Measurements from ENCODE around the gene THSD8. TPM values are rescaled to one million over a fixed set of nuclear protein-coding genes. Genes with fewer than 3 reads are reported as not detected.

Gene THSD8
- total RNA-seq, 4 donors from 2014 or later, result 1.3 TPM; not detected in 3

DNA sequence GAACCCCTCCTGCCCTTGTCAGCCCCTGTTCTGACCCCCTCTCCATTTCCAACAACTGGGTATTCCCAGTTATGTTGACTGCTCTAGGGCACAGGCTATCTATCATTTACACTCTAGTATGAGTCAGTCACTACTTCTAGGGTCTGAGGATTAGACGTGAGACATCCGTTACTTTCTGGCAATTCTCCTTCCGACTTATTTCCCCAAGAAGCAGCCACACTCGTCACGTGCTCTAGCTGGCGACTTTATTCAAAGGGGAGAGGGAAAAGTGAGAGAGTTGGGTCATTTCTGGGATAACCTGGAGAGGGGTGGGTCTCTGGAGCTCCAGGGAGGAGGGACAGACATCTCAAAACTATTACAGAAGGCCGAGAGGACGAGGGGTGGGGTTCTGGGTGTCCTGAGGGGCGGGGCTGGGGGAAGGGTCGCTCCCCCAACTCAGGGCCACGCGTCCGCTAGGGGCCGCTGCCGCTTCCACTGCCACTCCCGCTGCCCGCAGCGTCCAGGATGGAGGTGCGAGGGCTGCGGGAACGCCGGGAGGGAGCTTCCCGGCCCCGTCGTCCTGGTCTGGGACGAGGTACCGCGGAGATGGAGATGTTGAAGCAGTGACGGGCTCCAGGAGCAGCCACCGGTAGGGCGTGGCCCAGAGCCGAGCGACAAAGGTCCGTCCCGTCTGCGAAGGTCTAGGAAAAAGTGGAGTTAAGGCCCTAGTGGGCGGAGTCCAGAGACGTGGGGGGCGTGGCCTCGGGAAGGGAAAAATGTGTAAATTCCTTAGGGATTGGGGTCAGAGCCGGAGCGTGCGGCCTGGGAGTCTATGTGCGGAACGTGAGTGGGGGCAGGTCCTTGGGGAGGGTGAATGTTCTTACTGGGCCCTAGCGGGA is 23.6 kb downstream of the THSD8 start:
- TF ChIP-seq CTCF (IDR thresholded peaks at IDR 0.05; ENCODE audit: low read depth), result no peak

DNA sequence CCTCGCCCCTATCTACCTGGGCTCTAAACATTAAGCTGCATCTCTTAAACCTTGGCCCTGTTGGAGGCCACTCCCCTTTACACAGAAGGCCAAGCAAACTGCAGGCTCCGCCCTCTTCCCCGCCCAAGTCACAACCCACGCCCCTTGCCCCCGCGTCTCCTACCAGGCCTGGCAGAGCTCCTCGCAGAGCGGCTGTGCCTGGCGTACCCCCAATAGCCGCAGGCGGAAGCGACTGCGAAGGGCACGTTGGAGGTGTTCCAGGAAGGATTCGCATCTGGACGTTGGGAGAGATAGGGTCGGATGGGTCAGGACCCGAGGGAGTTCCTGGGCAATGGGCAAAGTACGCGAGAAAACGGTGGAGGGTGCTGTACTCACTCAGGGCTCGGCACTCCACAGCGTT is 26.6 kb downstream of the THSD8 start:
- TF ChIP-seq CTCF (IDR thresholded peaks at IDR 0.05; ENCODE audit: low read depth), result no peak

DNA sequence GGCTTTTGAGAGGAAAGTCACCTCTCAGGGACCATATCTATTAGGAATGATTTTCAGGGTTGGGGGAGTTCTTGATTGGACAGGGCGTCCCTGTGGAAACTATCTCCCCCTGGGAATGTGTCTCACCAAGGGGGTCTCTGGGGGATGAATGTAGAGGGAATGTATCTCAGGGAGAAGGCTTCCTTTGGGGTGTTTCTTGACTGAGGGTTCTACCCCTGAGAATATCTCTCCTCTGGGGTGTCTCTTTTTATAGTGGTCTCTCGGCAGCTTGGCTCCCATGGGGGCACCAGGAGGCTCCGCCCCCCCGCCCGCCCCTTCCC is 31.5 kb downstream of the THSD8 start:
- no peak for TF ChIP-seq CTCF (IDR thresholded peaks at IDR 0.05; ENCODE audit: low read depth)

GRCh38 chr19:12833738-12834565 is 32.1 kb downstream of the THSD8 start:
- TF ChIP-seq CTCF (IDR thresholded peaks at IDR 0.05; ENCODE audit: low read depth), result no peak

DNA sequence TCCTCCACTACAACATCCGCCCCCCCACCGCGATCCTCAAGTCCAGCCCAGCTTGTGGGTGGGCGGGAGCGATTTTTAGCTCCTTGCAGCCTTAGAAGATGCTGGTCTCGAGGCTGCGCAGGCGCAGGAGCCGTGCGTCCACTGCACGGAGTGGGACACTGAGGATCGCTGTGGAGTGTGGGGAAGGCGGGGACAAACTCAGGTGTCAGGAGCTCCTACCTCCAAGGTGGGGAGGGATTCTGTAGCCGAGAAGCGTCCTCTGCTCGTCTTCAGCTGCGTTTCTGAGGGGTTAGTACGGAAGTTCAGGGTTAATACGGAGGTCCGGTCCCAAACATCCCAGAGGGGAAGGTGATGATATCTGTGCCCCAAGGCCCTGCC is 32.7 kb downstream of the THSD8 start, which contains the start of gene RTBDN:
Gene RTBDN (minus strand): TSS at position 14 of the 378 bp plus-strand sequence. CDS start 4,600 bp downstream, outside the sequence.
- TF ChIP-seq CTCF (IDR thresholded peaks at IDR 0.05; ENCODE audit: low read depth), result no peak

DNA sequence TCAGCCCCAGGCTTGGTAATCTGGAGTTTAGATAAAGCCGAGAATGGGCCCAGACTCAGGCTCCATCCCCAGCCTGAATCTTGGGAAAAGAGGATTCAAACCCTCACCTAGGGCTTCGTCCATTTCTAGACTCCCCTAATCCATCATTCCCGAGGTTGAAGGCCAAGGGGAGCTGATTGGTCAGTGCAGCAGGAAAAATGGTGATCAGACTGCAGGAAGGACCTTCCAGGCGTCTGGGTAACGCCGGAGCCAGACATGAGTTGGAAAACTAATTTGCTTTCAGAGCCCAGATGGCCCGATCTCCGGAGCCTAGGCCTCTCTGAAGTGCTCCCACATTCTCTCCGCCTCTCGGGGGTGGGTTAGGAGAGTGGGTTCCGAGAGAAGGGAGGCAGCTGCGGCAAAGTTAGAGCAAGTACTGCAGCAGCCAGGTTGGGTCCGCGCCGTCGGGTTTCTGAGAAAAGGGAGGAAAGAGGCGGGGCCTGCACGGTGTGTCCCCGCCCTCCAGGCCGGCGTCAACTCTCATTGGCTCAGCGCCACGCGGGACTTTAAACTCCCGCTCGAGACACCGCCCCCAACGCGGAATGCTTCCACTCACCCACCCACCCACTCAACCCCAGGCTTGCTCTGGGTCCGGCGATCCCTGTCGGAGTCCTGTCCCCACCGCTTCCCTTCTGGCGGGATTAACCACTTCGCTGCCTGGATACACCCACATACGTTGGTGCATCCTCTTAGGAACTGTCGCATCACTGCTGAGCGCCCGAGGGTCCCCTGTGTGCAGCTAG is 33.3 kb downstream of the THSD8 start:
- TF ChIP-seq CTCF (IDR thresholded peaks at IDR 0.05; ENCODE audit: low read depth), result no peak

DNA sequence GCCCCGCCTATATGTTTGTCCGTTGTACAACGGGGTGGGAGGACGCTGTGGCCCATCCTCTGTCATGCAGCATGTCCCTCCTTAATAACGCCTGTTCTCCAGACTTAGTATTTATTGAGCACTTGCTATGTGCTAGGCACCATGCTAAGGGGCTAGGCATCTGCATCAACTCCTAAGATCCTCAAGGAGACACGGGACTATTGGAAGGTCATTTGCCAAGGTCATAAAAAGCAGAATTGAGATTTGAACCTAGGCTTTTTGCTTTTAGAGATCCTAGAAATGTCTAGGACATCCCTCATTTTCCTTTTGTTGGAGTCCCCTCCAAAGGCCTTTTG is 34.6 kb downstream of the THSD8 start:
- TF ChIP-seq CTCF (IDR thresholded peaks at IDR 0.05; ENCODE audit: low read depth), result no peak

All from subcutaneous adipose tissue (tissue), 4 donors.